ENCODE data around the gene DTNBP1. TPM values are rescaled to one million over a fixed set of nuclear protein-coding genes. Genes with fewer than 3 reads are reported as not detected.

The DTNBP1 gene
- total RNA-seq, 1 donor from 2014 or later: 19.4 TPM

- DNase-seq (ENCODE audit: low spot score in 2 of 2, unreplicated experiment in 2 of 2): no peak
- H3K4me3 Mint-ChIP-seq: no peak overlapping the region
- TF ChIP-seq CTCF (IDR thresholded peaks at IDR 0.05; ENCODE audit: unreplicated experiment): no peak
- peaks cover 13% of the 10 kb centered on the region for H3K36me3 Mint-ChIP-seq
- no peaks in the 10 kb centered on the region for H3K9me3 Mint-ChIP-seq
- no peak overlapping the region for H3K27ac Mint-ChIP-seq
- peaks cover 17% of the 10 kb centered on the region for H3K4me1 Mint-ChIP-seq
- no peaks in the 10 kb centered on the region for H3K27me3 Mint-ChIP-seq (ENCODE audit: low read depth)
Measured at GRCh38 chr6:15484140-15484539, 178.7 kb downstream of the DTNBP1 start.

- Mint-ChIP-seq H3K27ac (no peak overlapping the region), H3K4me3 (no peak overlapping the region), H3K27me3 (ENCODE audit: low read depth) (no peaks in the 10 kb centered on the region), H3K4me1 (peaks cover 17% of the 10 kb centered on the region), H3K36me3 (peaks cover 9% of the 10 kb centered on the region), H3K9me3 (no peaks in the 10 kb centered on the region)
- no peak for TF ChIP-seq CTCF (IDR thresholded peaks at IDR 0.05; ENCODE audit: unreplicated experiment)
- DNase-seq (ENCODE audit: low spot score in 2 of 2, unreplicated experiment in 2 of 2): no peak
Measured at GRCh38 chr6:15483060-15483459, 179.8 kb downstream of the DTNBP1 start.

- Mint-ChIP-seq H3K36me3 (peaks cover 5% of the 10 kb centered on the region), H3K4me1 (peaks cover 22% of the 10 kb centered on the region), H3K4me3 (no peak overlapping the region), H3K9me3 (no peaks in the 10 kb centered on the region), H3K27me3 (ENCODE audit: low read depth) (no peaks in the 10 kb centered on the region), H3K27ac (no peak overlapping the region)
- no peak for DNase-seq (ENCODE audit: low spot score in 2 of 2, unreplicated experiment in 2 of 2)
- no peak for TF ChIP-seq CTCF (IDR thresholded peaks at IDR 0.05; ENCODE audit: unreplicated experiment)
Measured at GRCh38 chr6:15481390-15482291, 181.2 kb downstream of the DTNBP1 start.

GRCh38 chr6:15480525-15480924 lies 182.3 kb downstream of the DTNBP1 start:
- Mint-ChIP-seq H3K4me1 (peaks cover 23% of the 10 kb centered on the region), H3K9me3 (no peaks in the 10 kb centered on the region), H3K4me3 (no peak overlapping the region), H3K27me3 (ENCODE audit: low read depth) (no peaks in the 10 kb centered on the region), H3K36me3 (peaks cover 5% of the 10 kb centered on the region), H3K27ac (no peak overlapping the region)
- no peak for TF ChIP-seq CTCF (IDR thresholded peaks at IDR 0.05; ENCODE audit: unreplicated experiment)
- DNase-seq (ENCODE audit: low spot score in 2 of 2, unreplicated experiment in 2 of 2): no peak

- DNase-seq (ENCODE audit: low spot score in 2 of 2, unreplicated experiment in 2 of 2): no peak
- Mint-ChIP-seq H3K27me3 (ENCODE audit: low read depth) (no peaks in the 10 kb centered on the region), H3K27ac (no peak overlapping the region), H3K9me3 (no peaks in the 10 kb centered on the region), H3K4me1 (peaks cover 23% of the 10 kb centered on the region), H3K36me3 (peaks cover 5% of the 10 kb centered on the region), H3K4me3 (no peak overlapping the region)
- TF ChIP-seq CTCF (IDR thresholded peaks at IDR 0.05; ENCODE audit: unreplicated experiment): no peak
Measured at GRCh38 chr6:15479761-15480160, 183.1 kb downstream of the DTNBP1 start.
